SJSA1 (cell line): Measurements from ENCODE around the gene CTIF. TPM values are rescaled to one million over a fixed set of nuclear protein-coding genes. Genes with fewer than 3 reads are reported as not detected.
A peak's percentile ranks its signal among the peaks of the same experiment; 100 is the strongest.

Experiments used
- DNase-seq, 2 experiments: peaks; one replicate each; pipeline ENCODE4 v3.0.0-alpha.2; 2015 to 2020; ENCODE audit warnings: low spot score in 2 of 2, low read depth in 1 of 2
- H3K27ac ChIP-seq: fragments of 250-450 bp; sonication (Bioruptor Pico); 2 replicates; pipeline ENCODE4 v1.5.1; 2020; ENCODE audit warnings: mild to moderate bottlenecking, moderate library complexity
- H3K27me3 ChIP-seq: fragments of 250-450 bp; sonication (Bioruptor Pico); replicated peaks from 2 replicates; pipeline ENCODE4 v1.5.1; 2020; ENCODE audit warnings: mild to moderate bottlenecking, moderate library complexity
- H3K36me3 ChIP-seq: fragments of 250-450 bp; sonication (Bioruptor Pico); 2 replicates; pipeline ENCODE4 v1.5.1; 2020; ENCODE audit warnings: mild to moderate bottlenecking
- H3K4me1 ChIP-seq: fragments of 250-450 bp; sonication (Bioruptor Pico); replicated peaks from 2 replicates; pipeline ENCODE4 v1.6.1; 2021; ENCODE audit warnings: mild to moderate bottlenecking
- H3K4me3 ChIP-seq: fragments of 250-450 bp; sonication (Bioruptor Pico); 2 replicates; pipeline ENCODE4 v1.5.1; 2020; ENCODE audit warnings: mild to moderate bottlenecking
- H3K9me3 ChIP-seq: fragments of 250-450 bp; sonication (Bioruptor Pico); replicated peaks from 2 replicates; pipeline ENCODE4 v1.5.1; 2020; ENCODE audit warnings: mild to moderate bottlenecking
- total RNA-seq: library from RNA; depleted of rRNA; stranded (reverse); fragments of >200 nt; shearing (Covaris generic); gene quantifications from 2 replicates; pipeline ENCODE4 v1.2.3, GENCODE V29; 2014

The CTIF gene
- total RNA-seq, 1 experiment from 2014 or later, result 91.5 TPM

GRCh38 chr18:48818329-48819254, 279.8 kb downstream of the CTIF start:
- Histone ChIP-seq H3K27me3 (no peaks in the 10 kb centered on the region), H3K9me3 (no peaks in the 10 kb centered on the region), H3K4me1 (peaks cover 34% of the 10 kb centered on the region), H3K27ac (no peak overlapping the region), H3K36me3 (peaks cover 100% of the 10 kb centered on the region), H3K4me3 (no peak overlapping the region)
- peak in 1 of 2 experiments; percentile 32 for DNase-seq

GRCh38 chr18:48819276-48819675, 280.4 kb downstream of the CTIF start:
- peaks cover 100% of the 10 kb centered on the region for H3K36me3 ChIP-seq
- H3K27ac ChIP-seq, result no peak overlapping the region
- no peak overlapping the region for H3K4me3 ChIP-seq
- no peaks in the 10 kb centered on the region for H3K9me3 ChIP-seq
- peak in 1 of 2 experiments; percentile 32 for DNase-seq
- peaks cover 27% of the 10 kb centered on the region for H3K4me1 ChIP-seq
- no peaks in the 10 kb centered on the region for H3K27me3 ChIP-seq

GRCh38 chr18:48819781-48820482, 281.1 kb downstream of the CTIF start:
- Histone ChIP-seq H3K27me3 (no peaks in the 10 kb centered on the region), H3K27ac (no peak overlapping the region)
- peak in 1 of 2 experiments; percentile 27 for DNase-seq

GRCh38 chr18:48820483-48821250, 281.8 kb downstream of the CTIF start:
- H3K27me3 ChIP-seq, result no peaks in the 10 kb centered on the region
- H3K9me3 ChIP-seq, result no peaks in the 10 kb centered on the region
- peak in 1 of 2 experiments; percentile 33 for DNase-seq
- H3K36me3 ChIP-seq, result peaks cover 98% of the 10 kb centered on the region
- H3K4me3 ChIP-seq, result no peak overlapping the region
- H3K27ac ChIP-seq, result no peak overlapping the region
- H3K4me1 ChIP-seq, result peaks cover 28% of the 10 kb centered on the region

More at GRCh38 chr18:48819781-48820482, 281.1 kb downstream of the CTIF start:
- Histone ChIP-seq H3K36me3 (peaks cover 98% of the 10 kb centered on the region), H3K9me3 (no peaks in the 10 kb centered on the region), H3K4me3 (no peak overlapping the region), H3K4me1 (peaks cover 27% of the 10 kb centered on the region)

GRCh38 chr18:48821251-48821590, 282.4 kb downstream of the CTIF start:
- Histone ChIP-seq H3K4me1 (peaks cover 32% of the 10 kb centered on the region), H3K9me3 (no peaks in the 10 kb centered on the region), H3K36me3 (peaks cover 98% of the 10 kb centered on the region), H3K4me3 (no peak overlapping the region), H3K27ac (no peak overlapping the region), H3K27me3 (no peaks in the 10 kb centered on the region)
- DNase-seq, result no peak

GRCh38 chr18:48821845-48822244, 283.0 kb downstream of the CTIF start:
- Histone ChIP-seq H3K4me1 (peaks cover 38% of the 10 kb centered on the region), H3K27me3 (no peaks in the 10 kb centered on the region), H3K4me3 (no peak overlapping the region), H3K27ac (no peak overlapping the region), H3K36me3 (peaks cover 98% of the 10 kb centered on the region), H3K9me3 (no peaks in the 10 kb centered on the region)
- DNase-seq, result no peak

- Histone ChIP-seq H3K27ac (peak overlapping the region; percentile 48; the same call in 1 of the 2 replicates), H3K27me3 (no peaks in the 10 kb centered on the region), H3K4me1 (peaks cover 31% of the 10 kb centered on the region), H3K36me3 (peaks cover 96% of the 10 kb centered on the region), H3K4me3 (no peak overlapping the region), H3K9me3 (no peaks in the 10 kb centered on the region)
- peak in 1 of 2 experiments; percentile 22 for DNase-seq
Measured at GRCh38 chr18:48824231-48824970, 285.6 kb downstream of the CTIF start.

- no peak overlapping the region for H3K4me3 ChIP-seq
- peaks cover 96% of the 10 kb centered on the region for H3K36me3 ChIP-seq
- peak; percentile 40 to 43 for DNase-seq
- H3K9me3 ChIP-seq, result no peaks in the 10 kb centered on the region
- H3K27me3 ChIP-seq, result no peaks in the 10 kb centered on the region
- peak overlapping the region; percentile 48 for H3K27ac ChIP-seq
- H3K4me1 ChIP-seq, result peaks cover 29% of the 10 kb centered on the region
Measured at GRCh38 chr18:48825101-48825745, 286.4 kb downstream of the CTIF start.

- Histone ChIP-seq H3K9me3 (no peaks in the 10 kb centered on the region), H3K4me3 (no peak overlapping the region), H3K27ac (no peak overlapping the region), H3K36me3 (peaks cover 95% of the 10 kb centered on the region), H3K4me1 (peaks cover 35% of the 10 kb centered on the region), H3K27me3 (no peaks in the 10 kb centered on the region)
- DNase-seq, result peak in 1 of 2 experiments; percentile 18
Measured at GRCh38 chr18:48826271-48826670, 287.4 kb downstream of the CTIF start.

- no peak overlapping the region for H3K4me3 ChIP-seq
- no peaks in the 10 kb centered on the region for H3K27me3 ChIP-seq
- H3K9me3 ChIP-seq, result no peaks in the 10 kb centered on the region
- H3K27ac ChIP-seq, result no peak overlapping the region
- H3K36me3 ChIP-seq, result peaks cover 94% of the 10 kb centered on the region
- peak in 1 of 2 experiments; percentile 32 for DNase-seq
- H3K4me1 ChIP-seq, result peaks cover 40% of the 10 kb centered on the region
Measured at GRCh38 chr18:48826806-48827205, 288.0 kb downstream of the CTIF start.

- Histone ChIP-seq H3K4me3 (no peak overlapping the region), H3K9me3 (no peaks in the 10 kb centered on the region), H3K27me3 (no peaks in the 10 kb centered on the region), H3K27ac (no peak overlapping the region), H3K4me1 (peaks cover 48% of the 10 kb centered on the region), H3K36me3 (peaks cover 87% of the 10 kb centered on the region)
- DNase-seq, result peak in 1 of 2 experiments; percentile 27
Measured at GRCh38 chr18:48827291-48828193, 288.7 kb downstream of the CTIF start.

- peaks cover 54% of the 10 kb centered on the region for H3K4me1 ChIP-seq
- no peaks in the 10 kb centered on the region for H3K9me3 ChIP-seq
- no peak overlapping the region for H3K4me3 ChIP-seq
- H3K27ac ChIP-seq, result no peak overlapping the region
- no peaks in the 10 kb centered on the region for H3K27me3 ChIP-seq
- no peak for DNase-seq
- H3K36me3 ChIP-seq, result peaks cover 80% of the 10 kb centered on the region
Measured at GRCh38 chr18:48828194-48828545, 289.3 kb downstream of the CTIF start.
